Measurements from ENCODE around the gene CCNJL.

The CCNJL gene

GRCh38 chr5:160269017-160269416 lies 43.3 kb downstream of the CCNJL start:
- TF ChIP-seq CTCF (IDR thresholded peaks at IDR 0.05; ENCODE audit: low read depth, low read length): no peak
- peak; percentile 87 to 90 for DNase-seq (ENCODE audit: low read depth in 2 of 2)
- H3K4me3 ChIP-seq (replicated peaks in 1 of 2; ENCODE audit: low read depth in 2 of 2, low read length in 2 of 2): no peak overlapping the region

- H3K4me3 ChIP-seq (replicated peaks in 1 of 2; ENCODE audit: low read depth in 2 of 2, low read length in 2 of 2): no peak overlapping the region
- DNase-seq (ENCODE audit: low read depth in 2 of 2): no peak
- TF ChIP-seq CTCF (IDR thresholded peaks at IDR 0.05; ENCODE audit: low read depth, low read length): no peak
Measured at GRCh38 chr5:160268121-160268520, 44.2 kb downstream of the CCNJL start.

GRCh38 chr5:160266752-160267345 lies 45.5 kb downstream of the CCNJL start:
- no peak for DNase-seq (ENCODE audit: low read depth in 2 of 2)
- no peak overlapping the region for H3K4me3 ChIP-seq (replicated peaks in 1 of 2; ENCODE audit: low read depth in 2 of 2, low read length in 2 of 2)
- TF ChIP-seq CTCF (IDR thresholded peaks at IDR 0.05; ENCODE audit: low read depth, low read length): no peak

- TF ChIP-seq CTCF (IDR thresholded peaks at IDR 0.05; ENCODE audit: low read depth, low read length): no peak
- no peak for DNase-seq (ENCODE audit: low read depth in 2 of 2)
- no peak overlapping the region for H3K4me3 ChIP-seq (replicated peaks in 1 of 2; ENCODE audit: low read depth in 2 of 2, low read length in 2 of 2)
Measured at GRCh38 chr5:160266044-160266443, 46.3 kb downstream of the CCNJL start.

- TF ChIP-seq CTCF (IDR thresholded peaks at IDR 0.05; ENCODE audit: low read depth, low read length): no peak
- no peak for DNase-seq (ENCODE audit: low read depth in 2 of 2)
- no peak overlapping the region for H3K4me3 ChIP-seq (replicated peaks in 1 of 2; ENCODE audit: low read depth in 2 of 2, low read length in 2 of 2)
Measured at GRCh38 chr5:160263326-160263855, 49.0 kb downstream of the CCNJL start.

- H3K4me3 ChIP-seq (replicated peaks in 1 of 2; ENCODE audit: low read depth in 2 of 2, low read length in 2 of 2): no peak overlapping the region
- peak; percentile 14 to 19 for DNase-seq (ENCODE audit: low read depth in 2 of 2)
- TF ChIP-seq CTCF (IDR thresholded peaks at IDR 0.05; ENCODE audit: low read depth, low read length): no peak
Measured at GRCh38 chr5:160262151-160263074, 50.0 kb downstream of the CCNJL start.
